Skin epidermis (tissue), 12 donors: ENCODE data around the gene SLC26A9.
A peak's percentile ranks its signal among the peaks of the same experiment; 100 is the strongest.

Source experiments
- H3K27ac ChIP-seq, 21 experiments: fragments of 200-600 bp; sonication (generic) in 11 of 21; one replicate each; pipeline ENCODE4 v1.5.0; 2020; ENCODE audit warnings: mild to moderate bottlenecking in 3 of 21, inconsistent platforms in 2 of 21, moderate library complexity in 2 of 21
- H3K4me3 ChIP-seq, 7 experiments: fragments of 200-600 bp; sonication (generic) in 2 of 7; one replicate each; pipeline ENCODE4 v1.5.0; 2020; ENCODE audit warnings: inconsistent platforms in 2 of 7, mild to moderate bottlenecking in 2 of 7, moderate library complexity in 1 of 7

Gene SLC26A9

DNA sequence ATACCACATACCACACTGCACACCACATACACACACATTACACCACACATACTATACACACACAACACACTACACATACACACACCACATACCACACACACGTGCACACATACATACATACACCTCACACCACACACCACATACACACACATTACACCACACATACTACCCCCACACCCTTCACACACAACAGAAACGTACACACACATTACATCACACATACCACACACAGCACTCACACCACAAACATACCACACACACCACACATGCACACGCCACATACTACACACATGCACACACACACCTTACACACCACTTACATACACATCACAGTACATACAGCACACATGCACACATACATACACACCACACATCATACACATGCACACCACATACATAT is 31.5 kb upstream of the SLC26A9 start:
- H3K27ac ChIP-seq, result no peak overlapping the region
- no peak overlapping the region for H3K4me3 ChIP-seq

DNA sequence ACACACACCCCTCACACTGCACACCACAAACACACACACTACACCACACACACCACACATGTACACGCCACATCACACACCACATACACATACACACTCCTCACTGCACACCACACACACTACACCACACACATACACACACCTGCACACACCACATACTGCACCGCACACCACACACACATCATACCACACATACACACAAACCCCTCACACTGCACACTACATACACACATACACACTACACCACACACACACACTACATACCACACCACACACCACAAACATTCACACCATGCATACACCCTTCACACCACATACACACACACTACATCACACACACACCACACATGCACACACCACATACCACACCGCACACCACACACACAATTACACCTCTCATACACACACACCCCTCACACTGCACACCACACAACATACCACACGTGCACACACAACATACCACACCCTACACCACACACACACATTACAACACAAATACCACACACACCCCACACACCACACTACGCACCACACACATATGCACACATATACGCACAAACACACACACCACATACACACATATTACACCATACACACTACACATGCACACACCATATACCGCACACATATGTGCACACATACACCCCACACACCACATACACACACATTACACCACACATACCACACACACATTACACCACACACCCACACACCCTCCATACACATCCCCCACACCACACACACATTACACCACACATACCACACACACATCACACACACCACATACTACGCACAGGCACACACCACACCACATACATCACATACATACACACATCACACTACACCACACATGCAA is 30.3 kb upstream of the SLC26A9 start:
- Histone ChIP-seq H3K27ac (no peak overlapping the region), H3K4me3 (no peak overlapping the region)

DNA sequence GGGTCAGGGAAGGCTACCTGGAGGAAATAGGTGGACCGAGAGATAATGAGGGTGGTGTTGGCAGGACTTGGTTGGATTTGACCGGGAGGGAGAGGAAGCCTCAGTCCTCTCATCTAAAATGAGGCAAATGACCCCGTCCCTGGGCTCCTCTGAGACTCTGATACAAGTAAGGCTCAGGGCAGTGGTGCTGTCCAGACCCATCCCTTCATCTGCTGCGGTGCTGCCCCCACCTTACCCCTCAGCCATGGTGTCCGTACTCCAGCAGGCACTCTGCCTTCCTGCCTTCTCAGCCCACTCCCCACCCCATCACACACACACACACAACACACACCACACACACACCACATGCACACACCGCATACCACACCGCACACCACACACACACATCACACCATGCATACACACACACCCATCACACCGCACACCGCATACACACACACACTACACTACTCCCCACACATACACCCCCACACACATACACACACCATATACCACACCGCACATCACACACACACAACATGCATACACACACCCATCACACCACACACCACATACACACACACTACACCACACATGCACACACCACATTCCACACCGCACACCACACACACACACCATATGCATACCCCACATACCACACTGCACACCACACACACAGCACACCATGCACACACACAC is 29.4 kb upstream of the SLC26A9 start:
- Histone ChIP-seq H3K4me3 (no peak overlapping the region), H3K27ac (no peak overlapping the region)

DNA sequence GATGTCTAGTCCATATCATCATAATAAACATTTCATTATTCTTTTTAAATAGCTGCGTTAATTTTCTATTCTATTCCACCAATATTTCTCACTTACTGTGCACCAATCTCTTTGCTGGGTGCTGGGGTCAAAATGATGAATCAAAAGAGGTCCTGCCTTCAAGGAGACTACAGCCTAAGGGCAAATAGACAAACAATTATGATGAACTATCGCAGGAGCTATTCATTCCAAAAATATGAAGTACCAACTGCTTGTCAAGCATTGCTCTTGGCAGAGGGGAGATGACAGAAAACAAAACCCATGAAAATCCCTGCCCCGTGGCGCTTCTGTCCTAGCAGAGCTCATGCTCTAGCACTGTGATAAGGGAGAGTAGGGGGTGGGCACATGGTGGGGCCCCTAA is 28.8 kb upstream of the SLC26A9 start:
- no peak overlapping the region for H3K4me3 ChIP-seq
- H3K27ac ChIP-seq, result no peak overlapping the region

DNA sequence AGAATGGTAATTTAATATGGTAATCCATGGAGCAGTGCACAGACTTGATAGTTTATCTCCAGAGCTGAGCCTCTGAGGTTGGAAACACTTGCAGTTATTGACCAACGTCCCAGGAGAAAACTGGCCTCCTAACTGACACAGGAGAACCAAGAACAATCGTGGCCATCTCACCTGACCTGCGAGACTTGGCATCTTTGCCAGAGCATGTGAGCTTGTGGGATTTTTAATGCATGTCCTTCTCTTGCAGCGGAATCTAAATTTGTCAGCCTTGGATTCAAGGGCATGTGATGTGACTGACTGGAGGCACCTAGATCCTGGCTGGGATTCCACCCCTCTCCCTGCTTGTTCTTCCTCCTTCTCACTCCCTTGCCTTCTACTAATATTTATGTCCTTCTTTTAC is 27.8 kb upstream of the SLC26A9 start:
- Histone ChIP-seq H3K27ac (no peak overlapping the region), H3K4me3 (no peak overlapping the region)

DNA sequence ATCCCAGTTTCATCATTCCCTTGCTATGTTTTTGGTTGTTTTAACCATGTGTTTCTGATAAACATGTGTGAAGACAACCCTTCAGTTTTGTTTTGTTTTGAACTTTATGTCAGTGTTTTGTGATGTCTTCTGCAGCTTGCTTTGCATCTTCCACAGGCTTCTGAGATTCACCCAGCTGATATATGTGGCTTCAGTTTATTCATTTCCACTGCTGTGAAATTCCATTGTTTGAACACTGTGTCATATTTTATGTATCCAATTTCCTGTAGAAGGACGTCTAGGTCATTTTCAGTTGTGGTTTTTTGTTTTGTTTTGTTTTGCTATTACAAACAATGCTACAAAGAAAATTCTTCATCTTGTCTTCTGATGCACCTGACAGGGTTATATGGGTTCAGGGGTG is 27.2 kb upstream of the SLC26A9 start:
- H3K4me3 ChIP-seq, result no peak overlapping the region
- no peak overlapping the region for H3K27ac ChIP-seq

DNA sequence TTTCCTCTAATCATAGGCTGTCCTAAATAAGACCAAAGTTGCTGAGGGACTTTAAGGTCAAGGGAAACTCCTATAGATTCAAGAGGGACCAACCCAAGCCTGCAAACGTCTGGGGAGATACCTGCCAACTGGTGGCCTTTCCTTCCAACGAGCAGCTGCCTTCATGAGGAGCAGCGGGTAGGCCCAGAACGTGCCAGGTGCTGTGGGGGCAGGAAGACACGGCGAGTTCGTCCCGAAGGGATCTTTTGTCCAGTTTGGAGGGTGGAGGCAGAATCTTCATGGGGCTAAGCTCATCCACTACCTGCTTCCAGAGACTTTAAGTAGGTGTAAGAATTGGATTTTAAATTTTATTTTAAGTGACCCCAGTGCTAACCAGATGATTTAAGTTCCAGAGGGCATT is 26.0 kb upstream of the SLC26A9 start:
- H3K4me3 ChIP-seq, result no peak overlapping the region
- no peak overlapping the region for H3K27ac ChIP-seq

DNA sequence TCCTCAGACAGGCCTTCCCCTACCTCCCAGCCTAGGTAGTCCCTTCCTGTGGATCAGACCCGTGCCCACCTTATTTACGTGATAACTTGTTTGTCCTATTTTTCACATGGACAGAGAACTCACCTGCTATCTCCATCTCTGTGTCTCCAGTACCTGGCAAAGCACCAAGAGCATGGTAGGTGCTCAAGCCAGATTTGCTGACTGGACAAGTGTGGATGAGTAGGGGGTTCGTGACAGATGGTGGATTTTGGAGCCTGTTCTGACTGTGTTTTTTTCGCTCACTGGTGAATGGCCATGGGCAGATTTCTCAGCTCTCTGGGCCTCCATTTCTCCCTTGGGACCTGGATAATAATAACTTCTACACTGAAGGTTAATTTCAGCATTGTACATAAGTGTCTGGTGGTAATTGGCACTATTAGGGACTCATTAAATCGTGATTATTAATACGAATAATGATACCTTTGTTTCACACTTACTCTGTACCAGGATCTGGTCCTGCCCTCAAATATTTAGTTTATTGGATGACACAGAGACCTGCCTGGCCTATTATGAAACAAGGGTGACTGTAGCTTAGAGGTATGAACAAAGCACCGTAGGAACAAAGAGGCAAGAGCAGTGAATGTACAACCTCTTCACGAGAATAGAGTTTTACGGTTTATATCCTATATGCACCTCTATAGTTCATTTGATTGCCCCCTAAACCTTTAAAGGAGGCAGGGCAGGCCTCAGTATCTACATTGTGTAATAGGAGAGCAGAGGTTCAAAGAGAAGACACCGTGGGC is 24.5 kb upstream of the SLC26A9 start:
- Histone ChIP-seq H3K4me3 (no peak overlapping the region), H3K27ac (no peak overlapping the region)

DNA sequence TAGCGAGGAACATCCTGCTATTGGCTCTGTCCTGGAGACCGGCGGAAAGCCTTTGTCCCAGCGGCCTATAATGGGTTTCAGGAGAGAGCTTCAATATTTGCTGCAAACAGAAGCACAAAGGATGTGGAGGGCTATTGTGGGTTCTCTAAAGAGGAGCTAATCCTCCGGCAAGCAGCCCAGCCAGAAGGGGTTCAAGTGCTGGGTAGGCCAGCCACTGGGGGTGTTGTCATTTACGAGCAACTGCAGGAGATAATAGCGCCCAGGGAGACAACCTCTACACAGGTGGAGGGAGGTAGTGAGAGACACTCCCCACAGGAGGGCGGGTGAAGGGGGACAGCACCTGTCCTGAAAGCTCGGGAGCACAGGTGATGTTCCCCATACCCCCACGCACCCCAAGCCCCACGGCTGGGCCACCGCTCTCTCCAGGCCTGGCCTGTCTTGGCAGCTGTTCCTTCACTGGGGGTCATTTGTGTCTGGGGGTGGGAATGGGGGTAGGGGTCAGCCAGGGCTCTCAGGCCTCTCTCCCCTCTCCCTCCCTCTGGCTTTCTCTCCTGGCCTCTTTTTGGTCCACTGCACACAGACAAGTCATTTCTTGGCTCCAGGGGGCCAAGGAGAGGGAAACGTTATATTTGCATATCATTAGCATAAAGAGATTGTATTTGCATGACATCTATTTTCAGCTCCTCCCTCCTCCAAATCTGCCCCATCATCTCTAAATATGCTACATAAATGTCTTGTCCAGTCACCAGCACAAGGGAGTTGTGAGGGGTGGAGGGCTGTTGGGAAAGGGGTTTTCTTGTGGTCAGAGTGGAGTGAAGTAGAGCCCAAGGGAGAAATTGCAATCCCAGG is 22.0 kb upstream of the SLC26A9 start:
- no peak overlapping the region for H3K4me3 ChIP-seq
- no peak overlapping the region for H3K27ac ChIP-seq

DNA sequence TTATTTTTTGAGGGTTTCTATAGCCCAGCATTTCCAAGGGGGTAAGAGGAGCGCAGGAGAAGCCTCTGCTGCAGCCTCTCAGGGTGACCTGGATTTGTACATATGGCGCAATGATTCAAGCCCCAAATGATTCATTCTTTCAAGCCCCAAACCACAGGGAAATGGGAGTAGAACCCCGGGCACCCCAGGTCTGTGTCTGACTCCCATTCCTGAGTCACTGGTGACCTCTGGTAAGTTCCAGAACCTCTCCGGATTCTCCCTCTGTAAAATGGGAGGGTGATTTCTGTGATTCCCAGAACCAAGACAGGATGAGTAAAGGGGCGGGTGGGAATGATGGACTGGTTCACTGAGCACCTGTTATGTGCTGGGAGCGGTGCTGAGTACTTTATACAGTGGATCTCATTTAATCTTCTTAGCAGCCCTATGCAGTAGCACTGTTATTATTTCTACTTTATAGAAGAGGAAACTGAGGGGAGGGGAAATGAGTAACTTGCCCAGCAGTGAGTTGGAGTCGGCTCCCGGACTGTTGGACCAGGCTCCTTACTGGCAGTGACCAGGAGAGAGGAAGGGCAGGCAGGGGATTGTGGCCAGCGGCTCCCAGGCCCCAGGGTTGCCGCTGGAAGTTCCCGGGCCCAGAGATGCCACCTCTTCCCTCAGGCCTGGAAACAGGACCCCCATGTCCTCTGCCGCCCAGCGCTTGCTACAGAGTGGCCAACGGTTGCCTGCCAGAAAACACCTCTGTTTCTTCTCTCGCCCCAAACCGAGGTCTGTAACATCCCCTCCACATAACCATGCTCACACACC is 20.3 kb upstream of the SLC26A9 start:
- Histone ChIP-seq H3K4me3 (no peak overlapping the region), H3K27ac (no peak overlapping the region)

DNA sequence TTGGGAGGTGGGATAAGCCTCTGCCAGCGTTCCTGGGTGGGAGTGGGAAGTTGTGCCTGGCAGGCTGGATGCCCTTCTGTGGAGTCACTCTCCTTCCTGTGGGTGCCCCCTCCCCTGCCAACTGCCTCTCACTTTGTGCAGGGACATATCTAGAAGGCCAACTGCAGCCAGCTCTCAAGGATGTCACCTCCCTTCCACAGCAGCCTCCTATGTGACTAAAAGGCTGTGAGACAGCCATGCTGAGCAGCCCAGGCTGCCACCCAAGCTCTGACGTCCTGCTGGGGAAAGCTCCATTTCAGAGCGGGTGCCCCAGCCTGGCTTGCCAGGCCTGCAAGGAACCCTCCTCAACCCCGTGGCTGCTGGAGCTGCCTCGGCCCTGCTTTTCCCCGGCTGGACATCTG is 19.6 kb upstream of the SLC26A9 start:
- no peak overlapping the region for H3K27ac ChIP-seq
- no peak overlapping the region for H3K4me3 ChIP-seq

DNA sequence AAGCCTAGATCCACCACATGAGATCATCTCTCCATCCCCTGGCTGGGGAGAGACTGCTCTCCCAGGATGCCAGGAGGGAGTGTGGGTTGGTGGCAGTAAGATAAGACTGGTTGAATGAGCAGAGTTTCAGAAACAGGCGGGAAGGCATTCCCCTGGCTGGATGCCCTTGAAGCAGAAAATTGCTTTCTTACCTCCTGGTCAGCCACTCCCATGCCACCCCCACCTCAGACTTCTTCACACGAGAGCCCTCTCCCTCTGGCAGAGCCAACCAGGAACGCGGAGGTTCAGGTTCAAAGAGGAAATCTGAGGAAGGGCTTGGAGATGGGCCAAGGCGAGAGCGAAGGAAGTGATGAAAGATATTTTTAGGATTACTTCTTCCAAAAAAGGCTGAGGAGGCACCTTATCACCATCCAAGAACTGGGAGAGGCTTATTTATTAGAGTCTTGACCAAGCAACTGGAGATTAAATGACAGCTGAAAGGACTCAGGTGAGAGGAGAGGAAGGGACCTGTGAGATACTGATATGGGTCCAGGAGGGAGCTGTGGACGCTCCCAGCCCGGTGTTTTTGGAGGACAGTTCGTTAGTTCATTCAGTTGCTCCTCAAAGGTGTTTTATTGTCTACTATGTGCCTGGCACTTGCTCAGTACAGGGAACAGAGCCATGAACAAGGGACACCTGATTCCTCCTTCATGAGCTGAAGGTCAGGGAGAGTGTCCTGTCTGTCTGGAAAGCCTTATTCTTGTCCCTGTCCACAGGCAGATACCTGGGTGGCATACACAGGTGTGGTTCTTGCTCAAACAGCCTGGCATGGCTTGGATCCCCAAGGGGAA is 18.9 kb upstream of the SLC26A9 start:
- H3K27ac ChIP-seq, result peak overlapping the region in 1 of 21 experiments; percentile 26
- no peak overlapping the region for H3K4me3 ChIP-seq

DNA sequence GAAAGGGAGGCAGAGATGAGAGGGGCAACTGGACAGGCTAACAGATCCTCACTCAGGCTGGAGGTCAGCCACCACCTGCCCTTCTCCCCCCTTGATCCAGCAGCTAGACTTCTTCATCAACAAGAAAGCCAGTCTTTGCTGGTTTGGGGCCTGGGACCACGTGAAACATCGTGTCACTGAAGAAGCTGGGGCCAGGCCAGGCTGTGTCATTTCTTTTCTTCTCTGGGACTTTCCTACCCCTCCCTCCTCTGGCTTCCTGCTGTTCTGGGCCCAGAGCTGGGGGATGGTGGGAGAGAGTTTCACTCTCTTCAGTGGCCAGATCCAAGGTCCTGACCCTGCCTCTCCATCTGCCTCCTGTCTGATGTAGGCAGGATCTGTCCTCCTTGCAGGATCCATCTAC is 18.1 kb upstream of the SLC26A9 start:
- Histone ChIP-seq H3K27ac (peak overlapping the region in 1 of 21 experiments; percentile 15), H3K4me3 (no peak overlapping the region)

DNA sequence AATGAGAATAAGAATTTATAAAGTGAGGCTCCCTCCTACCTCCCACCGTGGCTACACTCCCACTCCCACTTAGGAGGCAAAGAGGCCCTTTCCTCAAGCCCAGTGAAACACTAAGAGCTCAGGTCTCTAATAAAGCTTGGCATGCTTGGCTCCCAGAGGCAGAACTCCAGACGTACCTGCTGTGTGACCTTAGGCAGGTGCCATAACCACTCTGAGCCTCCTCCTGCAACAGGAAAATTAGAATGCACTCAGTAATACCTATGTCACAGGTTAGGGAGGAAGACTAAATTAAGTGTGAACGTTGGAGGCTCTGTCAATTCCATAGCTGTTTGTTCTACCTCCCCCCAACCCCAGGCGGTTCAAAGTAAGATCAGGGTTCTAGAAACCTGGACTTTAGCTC is 16.5 kb upstream of the SLC26A9 start:
- H3K4me3 ChIP-seq, result no peak overlapping the region
- H3K27ac ChIP-seq, result no peak overlapping the region

DNA sequence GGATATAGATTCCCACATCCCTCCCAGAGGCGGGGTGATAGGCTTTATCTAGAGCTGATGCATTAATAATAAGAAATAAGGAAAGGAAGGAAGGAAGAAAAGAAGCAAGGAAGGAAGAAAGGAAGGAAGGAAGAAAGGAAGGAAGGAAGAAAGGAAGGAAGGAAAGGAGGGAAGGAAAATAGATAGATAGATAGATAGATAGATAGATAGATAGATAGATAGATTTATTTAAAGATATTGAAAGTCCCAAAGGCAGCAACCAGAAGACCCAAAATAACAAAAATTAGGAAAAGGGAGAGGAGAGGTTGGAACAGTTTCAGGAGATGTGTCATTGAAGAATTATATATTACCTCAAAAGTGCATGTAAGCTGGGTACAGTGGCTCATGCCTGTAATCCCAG is 12.2 kb upstream of the SLC26A9 start:
- no peak overlapping the region for H3K27ac ChIP-seq
- H3K4me3 ChIP-seq, result no peak overlapping the region

DNA sequence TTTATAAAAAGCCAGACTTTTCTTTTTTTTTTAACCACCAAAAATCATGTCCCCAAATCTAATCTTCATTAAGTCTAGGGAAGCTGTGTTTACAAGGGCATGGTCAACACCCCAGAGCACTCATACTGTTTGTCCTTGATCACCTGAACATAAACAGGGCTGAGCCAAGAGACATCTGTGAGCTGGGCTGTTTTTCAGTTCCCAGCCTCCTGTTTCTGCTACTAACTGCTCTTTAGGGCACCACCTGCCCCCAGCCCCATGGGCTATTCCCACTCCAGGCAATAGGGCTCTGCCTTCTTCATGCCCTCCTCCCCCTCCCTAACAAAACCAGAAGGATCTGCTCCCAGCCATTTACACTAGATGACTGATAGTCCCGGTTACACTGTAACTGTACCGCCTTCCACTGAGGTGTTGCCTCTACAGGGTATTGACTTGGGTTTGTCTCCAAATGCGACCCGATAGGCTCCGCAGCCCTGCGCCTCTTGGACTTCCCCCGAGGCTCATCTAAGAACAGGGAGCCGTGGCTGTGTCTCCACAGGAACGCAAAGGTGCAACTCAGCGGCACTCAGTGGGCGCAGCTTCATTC is 11.7 kb upstream of the SLC26A9 start:
- Histone ChIP-seq H3K27ac (no peak overlapping the region), H3K4me3 (no peak overlapping the region)

DNA sequence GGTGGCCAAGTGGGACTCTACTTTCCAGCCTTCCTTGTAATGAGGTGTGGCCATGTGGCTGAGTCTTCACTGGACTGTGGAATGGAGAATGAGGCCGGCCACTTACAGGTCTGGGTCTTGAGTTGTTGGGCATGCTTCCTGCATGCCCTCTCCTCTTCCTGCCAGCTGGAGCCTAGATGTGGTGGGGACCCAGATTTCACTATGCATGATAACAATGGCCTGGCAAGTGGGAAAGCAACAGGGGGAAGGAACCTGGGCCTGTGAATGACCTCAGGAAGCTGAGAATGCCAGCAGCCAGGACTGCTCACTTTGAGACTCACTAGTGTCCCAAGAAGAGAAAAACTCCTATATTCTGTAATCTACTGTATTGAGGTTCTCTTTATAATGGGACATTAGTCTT is 8.5 kb upstream of the SLC26A9 start:
- Histone ChIP-seq H3K4me3 (no peak overlapping the region), H3K27ac (peak overlapping the region in 2 of 21 experiments; percentile 38 to 49)
